WTC11 (cell line): ENCODE results near the gene PCBD1. TPM values are rescaled to one million over a fixed set of nuclear protein-coding genes. Genes with fewer than 3 reads are reported as not detected.

ENCODE experiments used
- ATAC-seq: fragments of 200-7000 bp; cut with Tn5 transposase; 2 replicates; pipeline ENCODE4 v1.10.0; 2021; ENCODE audit warnings: mild to moderate bottlenecking, moderate library complexity
- CTCF ChIA-PET: fragments of 300-600 bp; sonication (Branson Sonifier 250); formaldehyde crosslinking; loops from one replicate; lab custom pipeline; 2021; ENCODE audit warnings: antibody characterized with exemption; lab: Charles Lee
- POLR2A ChIA-PET: fragments of 350-600 bp; sonication (Branson Sonifier 250); formaldehyde crosslinking; loops from one replicate; lab custom pipeline; 2021; ENCODE audit warnings: antibody characterized with exemption; lab: Charles Lee
- DNase-seq: peaks from one replicate; pipeline ENCODE4 v3.0.0; 2021; ENCODE audit warnings: low spot score
- H3K27ac Mint-ChIP-seq: 2 replicates; pipeline ENCODE4 v1.8.0; 2021; ENCODE audit warnings: mixed read lengths
- H3K27me3 Mint-ChIP-seq: 2 replicates; pipeline ENCODE4 v1.8.0; 2021; ENCODE audit warnings: low read depth, mild to moderate bottlenecking, moderate library complexity, mixed read lengths
- H3K36me3 Mint-ChIP-seq: 2 replicates; pipeline ENCODE4 v1.8.0; 2021; ENCODE audit warnings: mixed read lengths
- H3K4me1 Mint-ChIP-seq: 2 replicates; pipeline ENCODE4 v1.8.0; 2022; ENCODE audit warnings: mixed read lengths
- H3K4me3 Mint-ChIP-seq: 2 replicates; pipeline ENCODE4 v1.8.0; 2021; ENCODE audit warnings: mild to moderate bottlenecking, moderate library complexity, mixed read lengths
- H3K9me3 Mint-ChIP-seq: 2 replicates; pipeline ENCODE4 v1.8.0; 2021; ENCODE audit warnings: mixed read lengths
- CBFB ChIP-seq: sonication (generic); formaldehyde crosslinking; IDR thresholded peaks from 2 replicates; pipeline ENCODE4 v1.8.1; 2022; ENCODE audit warnings: mild to moderate bottlenecking, low read depth, missing genetic modification reagents
- FOXP1 ChIP-seq: sonication (generic); formaldehyde crosslinking; IDR thresholded peaks from 2 replicates; pipeline ENCODE4 v1.8.0; 2022; ENCODE audit warnings: missing genetic modification reagents, mild to moderate bottlenecking, moderate library complexity, borderline replicate concordance
- GABPB1 ChIP-seq: sonication (generic); formaldehyde crosslinking; IDR thresholded peaks from 2 replicates; pipeline ENCODE4 v1.8.1; 2023; ENCODE audit warnings: mild to moderate bottlenecking, missing genetic modification reagents
- JAZF1 ChIP-seq: fragments of 250-450 bp; sonication (Bioruptor Pico); IDR thresholded peaks from 2 replicates; pipeline ENCODE4 v1.9.0; 2021; ENCODE audit warnings: moderate library complexity, mild to moderate bottlenecking, inconsistent platforms
- KAT7 ChIP-seq: sonication (generic); formaldehyde crosslinking; IDR thresholded peaks from 2 replicates; pipeline ENCODE4 v1.8.1; 2023; ENCODE audit warnings: missing genetic modification reagents, mild to moderate bottlenecking, borderline replicate concordance
- MAX ChIP-seq: sonication (generic); formaldehyde crosslinking; IDR thresholded peaks from 2 replicates; pipeline ENCODE4 v1.8.0; 2022; ENCODE audit warnings: mild to moderate bottlenecking, missing genetic modification reagents
- MXD4 ChIP-seq: fragments of 250-450 bp; sonication (Bioruptor Pico); IDR thresholded peaks from 2 replicates; pipeline ENCODE4 v1.8.0; 2021; ENCODE audit warnings: mild to moderate bottlenecking, moderate library complexity, borderline replicate concordance
- MYBL2 ChIP-seq: sonication (generic); formaldehyde crosslinking; IDR thresholded peaks from 2 replicates; pipeline ENCODE4 v1.8.1; 2023; ENCODE audit warnings: mild to moderate bottlenecking, moderate library complexity, missing genetic modification reagents
- NFATC4 ChIP-seq: fragments of 250-450 bp; sonication (Bioruptor Pico); IDR thresholded peaks from 2 replicates; pipeline ENCODE4 v1.9.0; 2021; ENCODE audit warnings: mild to moderate bottlenecking
- NFYB ChIP-seq: sonication (generic); formaldehyde crosslinking; conservative IDR thresholded peaks from 2 replicates; pipeline ENCODE4 v1.8.0; 2022; ENCODE audit warnings: low read depth, missing genetic modification reagents
- NR3C1 ChIP-seq: sonication (generic); formaldehyde crosslinking; conservative IDR thresholded peaks from 2 replicates; pipeline ENCODE4 v1.8.1; 2023; ENCODE audit warnings: low read depth, mild to moderate bottlenecking, missing genetic modification reagents
- PRRX2 ChIP-seq: fragments of 250-450 bp; sonication (Bioruptor Pico); IDR thresholded peaks from 2 replicates; pipeline ENCODE4 v1.8.0; 2021; ENCODE audit warnings: mild to moderate bottlenecking
- RELA ChIP-seq: sonication (generic); formaldehyde crosslinking; IDR thresholded peaks from 2 replicates; pipeline ENCODE4 v1.8.1; 2022; ENCODE audit warnings: missing genetic modification reagents, mild to moderate bottlenecking, borderline replicate concordance
- STAT6 ChIP-seq: sonication (generic); formaldehyde crosslinking; conservative IDR thresholded peaks from 2 replicates; pipeline ENCODE4 v1.8.1; 2023; ENCODE audit warnings: mild to moderate bottlenecking, low read depth, missing genetic modification reagents, moderate library complexity
- ZBTB21 ChIP-seq: sonication (generic); formaldehyde crosslinking; IDR thresholded peaks from 2 replicates; pipeline ENCODE4 v1.8.1; 2023; ENCODE audit warnings: mild to moderate bottlenecking, missing genetic modification reagents, borderline replicate concordance
- ZNF232 ChIP-seq: sonication (generic); formaldehyde crosslinking; IDR thresholded peaks from 2 replicates; pipeline ENCODE4 v1.8.0; 2022; ENCODE audit warnings: mild to moderate bottlenecking, missing genetic modification reagents
- ZNF425 ChIP-seq: fragments of 250-450 bp; sonication (Bioruptor Pico); conservative IDR thresholded peaks from 2 replicates; pipeline ENCODE4 v1.9.0; 2021; ENCODE audit warnings: mild to moderate bottlenecking
- total RNA-seq: library from RNA; stranded (reverse); gene quantifications from 3 replicates; pipeline ENCODE4 v1.2.3, GENCODE V29; 2021
- TF ChIP-seq, protein P1 (sequence below): sonication (generic); formaldehyde crosslinking; IDR thresholded peaks from 2 replicates; pipeline ENCODE4 v1.8.1; 2022; ENCODE audit warnings: low read depth, mild to moderate bottlenecking, moderate library complexity, missing genetic modification reagents, borderline replicate concordance
- TF ChIP-seq, protein P2 (sequence below): sonication (generic); formaldehyde crosslinking; IDR thresholded peaks from 2 replicates; pipeline ENCODE4 v1.8.0; 2022; ENCODE audit warnings: mild to moderate bottlenecking, missing genetic modification reagents
- TF ChIP-seq, protein P3 (sequence below): sonication (generic); formaldehyde crosslinking; IDR thresholded peaks from 2 replicates; pipeline ENCODE4 v1.8.0; 2023; ENCODE audit warnings: missing genetic modification reagents
- TF ChIP-seq, protein P4 (sequence below): sonication (generic); formaldehyde crosslinking; IDR thresholded peaks from 2 replicates; pipeline ENCODE4 v1.8.1; 2023; ENCODE audit warnings: mild to moderate bottlenecking, moderate library complexity, missing genetic modification reagents

PCBD1 gene
- total RNA-seq, 1 experiment from 2014 or later: 32.5 TPM

DNA sequence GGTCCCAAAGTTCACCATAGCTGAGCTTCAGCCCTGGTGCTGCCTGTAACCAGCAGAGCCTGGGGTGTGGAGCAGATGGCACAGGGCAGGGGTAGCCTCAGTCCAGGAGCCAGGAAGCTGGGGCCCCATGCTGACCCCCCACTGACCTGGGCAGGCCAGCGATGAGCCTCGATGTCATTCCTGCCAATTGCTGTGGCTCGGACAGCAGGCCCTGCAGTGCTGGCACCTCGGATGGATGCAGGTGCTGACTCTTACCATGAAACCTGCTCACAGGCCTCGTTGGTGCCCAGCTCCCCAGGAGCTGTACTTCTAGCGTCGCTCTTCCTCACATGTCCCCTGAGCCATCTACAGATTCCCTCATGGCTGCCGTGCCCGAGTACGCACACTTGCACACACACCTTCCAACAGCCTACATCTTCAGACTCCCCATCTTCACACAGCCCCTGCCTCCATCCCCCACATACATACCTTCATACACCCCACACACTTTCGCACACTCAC lies 46.8 kb upstream of the PCBD1 start:
- no peak for TF ChIP-seq FOXP1 (CRISPR knock-in tag)
- TF ChIP-seq, protein P1, sequence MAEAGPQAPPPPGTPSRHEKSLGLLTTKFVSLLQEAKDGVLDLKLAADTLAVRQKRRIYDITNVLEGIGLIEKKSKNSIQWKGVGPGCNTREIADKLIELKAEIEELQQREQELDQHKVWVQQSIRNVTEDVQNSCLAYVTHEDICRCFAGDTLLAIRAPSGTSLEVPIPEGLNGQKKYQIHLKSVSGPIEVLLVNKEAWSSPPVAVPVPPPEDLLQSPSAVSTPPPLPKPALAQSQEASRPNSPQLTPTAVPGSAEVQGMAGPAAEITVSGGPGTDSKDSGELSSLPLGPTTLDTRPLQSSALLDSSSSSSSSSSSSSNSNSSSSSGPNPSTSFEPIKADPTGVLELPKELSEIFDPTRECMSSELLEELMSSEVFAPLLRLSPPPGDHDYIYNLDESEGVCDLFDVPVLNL: no peak
- TF ChIP-seq ZNF232: no peak
- TF ChIP-seq PRRX2 (CRISPR knock-in tag): no peak
- TF ChIP-seq MYBL2 (CRISPR knock-in tag): no peak
- TF ChIP-seq NR3C1 (CRISPR knock-in tag): no peak
- TF ChIP-seq MAX (CRISPR knock-in tag): no peak
- no peak for TF ChIP-seq ZBTB21 (CRISPR knock-in tag)
- TF ChIP-seq, all 79 proteins: peak for 0
- DNase-seq (no peak), ATAC-seq (no peak)
- Mint-ChIP-seq H3K36me3 (no peaks in the 10 kb centered on the region), H3K9me3 (no peaks in the 10 kb centered on the region), H3K27ac (no peak overlapping the region), H3K27me3 (no peaks in the 10 kb centered on the region; the same call in 1 of the 2 replicates), H3K4me1 (0 out of 2 replicates have a peak, but pooled peaks cover 2% of the 10 kb centered on the region), H3K4me3 (no peak overlapping the region)
- CTCF ChIA-PET: interaction anchor here (1.4 kb wide), 1 partner anchor 9 kb away, joined by 5 read pairs; no protein-coding TSS in a partner anchor
- POLR2A ChIA-PET: no interaction called here

GRCh38 chr10:70934701-70935100 lies 46.3 kb upstream of the PCBD1 start:
- no peak overlapping the region for H3K27ac Mint-ChIP-seq
- no peaks in the 10 kb centered on the region for H3K9me3 Mint-ChIP-seq
- 0 out of 2 replicates have a peak, but pooled peaks cover 2% of the 10 kb centered on the region for H3K4me1 Mint-ChIP-seq
- no peaks in the 10 kb centered on the region for H3K36me3 Mint-ChIP-seq
- ATAC-seq (no peak), DNase-seq (no peak)
- H3K27me3 Mint-ChIP-seq: no peaks in the 10 kb centered on the region; the same call in 1 of the 2 replicates
- ChIA-PET POLR2A (no interaction called here), CTCF (no interaction called here)
- no peak overlapping the region for H3K4me3 Mint-ChIP-seq
- TF ChIP-seq KAT7 (CRISPR knock-in tag) (no peak), GABPB1 (CRISPR knock-in tag) (no peak), JAZF1 (no peak), STAT6 (no peak), ZBTB21 (CRISPR knock-in tag) (no peak), NFYB (CRISPR knock-in tag) (no peak), NFATC4 (CRISPR knock-in tag) (no peak), CBFB (CRISPR knock-in tag) (no peak), RELA (no peak), ZNF425 (CRISPR knock-in tag) (no peak), MXD4 (CRISPR knock-in tag) (no peak)
- TF ChIP-seq, protein P2, sequence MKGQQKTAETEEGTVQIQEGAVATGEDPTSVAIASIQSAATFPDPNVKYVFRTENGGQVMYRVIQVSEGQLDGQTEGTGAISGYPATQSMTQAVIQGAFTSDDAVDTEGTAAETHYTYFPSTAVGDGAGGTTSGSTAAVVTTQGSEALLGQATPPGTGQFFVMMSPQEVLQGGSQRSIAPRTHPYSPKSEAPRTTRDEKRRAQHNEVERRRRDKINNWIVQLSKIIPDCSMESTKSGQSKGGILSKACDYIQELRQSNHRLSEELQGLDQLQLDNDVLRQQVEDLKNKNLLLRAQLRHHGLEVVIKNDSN (CRISPR knock-in tag): no peak
- TF ChIP-seq, protein P1: no peak
- TF ChIP-seq, protein P3, sequence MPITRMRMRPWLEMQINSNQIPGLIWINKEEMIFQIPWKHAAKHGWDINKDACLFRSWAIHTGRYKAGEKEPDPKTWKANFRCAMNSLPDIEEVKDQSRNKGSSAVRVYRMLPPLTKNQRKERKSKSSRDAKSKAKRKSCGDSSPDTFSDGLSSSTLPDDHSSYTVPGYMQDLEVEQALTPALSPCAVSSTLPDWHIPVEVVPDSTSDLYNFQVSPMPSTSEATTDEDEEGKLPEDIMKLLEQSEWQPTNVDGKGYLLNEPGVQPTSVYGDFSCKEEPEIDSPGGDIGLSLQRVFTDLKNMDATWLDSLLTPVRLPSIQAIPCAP: no peak
- TF ChIP-seq, protein P4, sequence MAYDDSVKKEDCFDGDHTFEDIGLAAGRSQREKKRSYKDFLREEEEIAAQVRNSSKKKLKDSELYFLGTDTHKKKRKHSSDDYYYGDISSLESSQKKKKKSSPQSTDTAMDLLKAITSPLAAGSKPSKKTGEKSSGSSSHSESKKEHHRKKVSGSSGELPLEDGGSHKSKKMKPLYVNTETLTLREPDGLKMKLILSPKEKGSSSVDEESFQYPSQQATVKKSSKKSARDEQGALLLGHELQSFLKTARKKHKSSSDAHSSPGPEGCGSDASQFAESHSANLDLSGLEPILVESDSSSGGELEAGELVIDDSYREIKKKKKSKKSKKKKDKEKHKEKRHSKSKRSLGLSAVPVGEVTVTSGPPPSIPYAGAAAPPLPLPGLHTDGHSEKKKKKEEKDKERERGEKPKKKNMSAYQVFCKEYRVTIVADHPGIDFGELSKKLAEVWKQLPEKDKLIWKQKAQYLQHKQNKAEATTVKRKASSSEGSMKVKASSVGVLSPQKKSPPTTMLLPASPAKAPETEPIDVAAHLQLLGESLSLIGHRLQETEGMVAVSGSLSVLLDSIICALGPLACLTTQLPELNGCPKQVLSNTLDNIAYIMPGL (CRISPR knock-in tag): no peak
